Stromal cell of bone marrow (primary cell): ENCODE results near the gene FAM53A.
"Not testable (repeated sequence)": the region's sequence is repeated elsewhere in the genome, so short reads cannot be mapped to it uniquely, and the experiment has no call there.

Experiments
- DNase-seq: peaks from one replicate; pipeline ENCODE4 v3.0.0-alpha.2; 2012; ENCODE audit warnings: low read depth

The FAM53A gene

GRCh38 chr4:1659104-1660043 lies 24.7 kb downstream of the FAM53A start:
- DNase-seq: no peak

DNA sequence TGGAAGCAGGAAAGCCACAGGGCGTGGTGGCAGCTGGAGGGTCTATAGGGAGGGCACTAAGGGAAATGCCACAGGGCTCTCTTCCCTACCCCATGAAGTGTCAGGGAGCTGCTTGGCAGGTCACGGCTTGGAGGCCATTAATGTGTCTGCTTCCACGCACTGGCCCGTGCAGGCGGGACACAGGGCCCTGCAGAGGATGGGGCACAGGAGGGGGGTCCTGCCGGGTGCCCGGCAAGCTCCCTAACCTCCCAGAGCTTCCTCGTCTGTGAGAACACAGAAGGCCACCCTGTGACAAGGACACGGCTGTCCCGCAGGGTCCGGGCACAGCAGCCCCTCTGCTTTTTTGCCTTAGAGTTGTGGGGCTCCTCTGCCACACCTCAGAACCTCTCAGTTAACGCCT lies 25.5 kb downstream of the FAM53A start:
- no peak for DNase-seq

DNA sequence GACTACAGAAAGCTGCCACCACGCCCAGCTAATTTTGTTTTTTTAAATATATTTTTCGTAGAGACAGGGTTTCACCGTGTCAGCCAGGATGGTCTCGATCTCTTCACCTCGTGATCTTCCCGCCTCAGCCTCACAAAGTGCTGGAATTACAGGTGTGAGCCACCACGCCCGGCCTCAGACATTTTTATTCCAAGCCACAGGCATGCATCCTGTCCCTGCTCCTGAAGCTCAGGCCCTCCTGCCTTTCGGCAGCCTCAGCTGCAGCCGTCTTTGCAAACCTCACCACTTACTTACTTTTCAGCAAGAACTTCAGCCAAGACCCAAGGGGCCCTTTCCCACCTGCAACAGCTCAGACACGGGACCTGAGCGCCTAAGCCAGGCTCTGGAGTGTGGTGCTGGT lies 26.0 kb downstream of the FAM53A start:
- no peak for DNase-seq

DNA sequence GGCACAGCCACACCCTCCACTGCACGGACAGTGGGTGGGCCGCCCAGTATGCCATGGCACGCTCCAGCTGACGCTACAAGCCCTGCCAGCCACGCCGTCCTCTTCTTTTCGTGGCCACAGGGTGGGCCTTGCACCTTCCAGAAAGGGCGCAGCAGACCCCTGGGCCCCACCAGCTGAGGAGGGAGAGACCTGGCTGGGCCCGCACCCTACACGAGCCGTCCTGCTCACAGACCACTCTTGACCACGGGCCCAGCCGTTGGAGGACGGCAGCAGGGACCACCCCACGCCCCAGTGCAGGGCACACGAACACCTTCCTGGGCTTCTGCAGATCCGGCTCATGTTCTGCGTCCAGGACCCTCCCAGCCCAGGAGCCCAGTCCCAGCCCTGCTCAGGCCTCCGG lies 27.1 kb downstream of the FAM53A start:
- no peak for DNase-seq

GRCh38 chr4:1656132-1656531 lies 28.0 kb downstream of the FAM53A start:
- DNase-seq: no peak

DNA sequence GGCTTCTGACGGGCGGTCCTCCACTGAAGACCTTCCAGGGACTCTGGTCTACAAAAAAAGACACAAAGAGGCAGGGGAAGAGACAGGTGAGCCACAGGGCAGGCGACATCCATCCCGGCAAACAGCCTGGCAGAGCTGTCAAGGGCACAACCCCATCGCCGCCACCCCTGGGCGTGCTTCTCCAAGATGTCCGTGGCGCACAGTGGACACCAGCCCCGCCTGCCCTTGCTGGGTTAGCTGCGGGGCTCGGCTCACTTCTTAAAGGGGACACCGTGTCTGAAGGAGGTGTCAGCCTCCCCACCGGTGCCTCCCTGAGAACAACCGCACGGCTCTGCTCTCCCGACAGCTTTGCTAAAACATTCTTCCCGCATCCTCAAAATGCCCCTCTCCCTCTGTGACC lies 28.4 kb downstream of the FAM53A start:
- DNase-seq: no peak

GRCh38 chr4:1655081-1655480 lies 29.0 kb downstream of the FAM53A start:
- no peak for DNase-seq

DNA sequence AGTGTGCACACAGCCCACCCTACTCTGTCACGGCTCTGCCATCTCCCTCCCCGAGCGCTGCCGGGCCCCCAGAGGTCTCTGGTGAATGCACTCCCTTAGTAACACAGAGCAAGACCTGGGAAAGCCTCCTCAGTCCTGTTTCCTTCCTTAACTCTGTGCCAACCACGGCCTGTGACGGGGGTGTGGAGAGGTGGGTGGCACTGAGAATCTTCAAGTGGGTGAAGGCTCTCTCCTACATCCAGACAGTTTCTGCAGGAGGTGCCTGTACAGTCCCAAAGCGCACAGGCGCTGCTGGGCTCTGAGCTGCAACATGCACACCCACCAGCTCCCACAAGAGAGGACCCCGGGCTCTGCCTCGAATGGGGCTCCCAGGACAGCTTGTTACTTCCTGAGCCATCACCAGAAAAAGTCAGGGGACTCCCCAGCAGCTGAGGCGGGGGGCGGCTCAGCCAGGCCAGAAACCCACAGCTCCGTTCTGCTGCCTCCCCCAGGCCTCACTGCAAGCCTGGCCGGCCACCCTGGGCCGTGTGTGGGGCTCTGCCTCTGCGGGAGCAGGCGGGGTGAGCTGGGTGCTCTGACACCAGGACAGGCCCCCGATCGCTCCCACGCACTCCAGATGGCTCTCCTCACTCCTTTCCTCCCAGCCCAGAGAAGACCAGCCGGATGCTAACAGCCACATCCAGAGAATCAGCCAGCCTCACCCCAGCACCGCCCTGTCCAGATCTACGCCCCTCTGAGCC lies 29.7 kb downstream of the FAM53A start:
- DNase-seq: no peak

DNA sequence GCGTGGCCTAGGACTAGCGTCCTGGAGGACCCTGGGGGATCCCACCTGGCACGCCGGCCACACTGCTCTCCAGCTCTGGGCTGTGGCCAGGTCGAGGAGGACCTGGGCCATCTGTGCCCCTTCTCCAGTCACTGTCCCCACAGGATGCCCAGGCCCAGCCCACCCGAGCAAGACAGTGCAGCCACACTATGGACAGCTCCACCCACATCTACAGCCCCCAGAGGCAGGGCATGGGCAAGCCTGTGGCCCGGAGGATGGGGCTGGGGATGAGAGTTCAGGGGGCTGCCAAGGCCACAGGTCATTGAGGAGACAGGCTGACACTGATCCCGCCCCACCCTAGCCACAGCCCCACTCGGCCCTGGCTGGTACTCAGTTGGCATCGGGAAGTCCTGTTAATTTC lies 30.3 kb downstream of the FAM53A start:
- DNase-seq: no peak

DNA sequence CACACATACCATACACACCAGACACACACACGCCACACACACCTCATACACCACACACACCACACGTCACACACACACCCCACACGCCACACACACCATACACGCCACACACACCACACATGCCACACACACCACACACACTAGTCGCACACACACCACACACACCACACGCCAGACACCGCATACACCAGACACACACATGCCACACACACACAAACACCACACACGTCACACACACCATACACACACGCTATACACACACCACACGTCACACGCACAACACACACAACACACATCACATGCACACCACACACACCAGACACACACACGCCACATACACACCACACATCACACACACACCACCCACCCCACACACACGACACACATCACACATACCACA lies 32.0 kb downstream of the FAM53A start:
- DNase-seq: no peak

DNA sequence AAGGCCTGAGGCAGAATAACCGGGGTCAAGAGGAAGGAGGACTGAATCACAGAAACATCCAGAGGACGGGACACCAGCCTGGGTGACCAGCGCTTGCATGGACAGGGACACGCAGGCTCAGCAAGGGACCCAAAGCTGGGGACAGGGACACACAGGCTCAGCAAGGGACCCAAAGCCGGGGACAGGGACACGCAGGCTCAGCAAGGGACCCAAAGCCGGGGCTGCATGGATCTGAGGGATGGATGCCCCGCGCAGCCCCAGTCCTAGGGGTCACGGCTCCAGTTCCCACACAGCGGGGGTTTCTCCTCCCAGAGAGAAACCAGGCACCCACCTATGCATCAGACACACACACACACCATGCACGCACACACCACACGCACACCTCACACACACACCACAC lies 32.5 kb downstream of the FAM53A start:
- DNase-seq: no peak

DNA sequence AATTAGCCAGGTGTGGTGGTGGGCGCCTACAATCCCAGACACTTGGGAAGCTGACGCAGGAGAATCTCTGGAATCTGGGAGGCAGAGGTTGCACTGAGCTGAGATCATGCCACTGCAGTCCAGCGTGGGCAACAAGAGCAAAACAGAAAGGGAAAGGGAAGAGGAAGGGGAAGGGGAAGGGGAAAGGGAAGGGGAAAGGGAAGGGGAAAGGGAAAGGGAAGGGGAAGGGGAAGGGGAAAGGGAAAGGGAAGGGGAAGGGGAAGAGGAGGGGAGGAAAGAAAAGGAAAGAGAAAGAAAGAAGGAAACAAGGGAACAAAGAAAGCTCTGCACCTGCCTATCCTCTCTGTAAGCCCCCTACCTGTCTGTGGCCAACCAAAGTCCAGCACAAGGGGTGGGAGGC lies 35.2 kb downstream of the FAM53A start:
- no peak for DNase-seq

GRCh38 chr4:1647432-1647831 lies 36.7 kb downstream of the FAM53A start:
- no peak for DNase-seq

DNA sequence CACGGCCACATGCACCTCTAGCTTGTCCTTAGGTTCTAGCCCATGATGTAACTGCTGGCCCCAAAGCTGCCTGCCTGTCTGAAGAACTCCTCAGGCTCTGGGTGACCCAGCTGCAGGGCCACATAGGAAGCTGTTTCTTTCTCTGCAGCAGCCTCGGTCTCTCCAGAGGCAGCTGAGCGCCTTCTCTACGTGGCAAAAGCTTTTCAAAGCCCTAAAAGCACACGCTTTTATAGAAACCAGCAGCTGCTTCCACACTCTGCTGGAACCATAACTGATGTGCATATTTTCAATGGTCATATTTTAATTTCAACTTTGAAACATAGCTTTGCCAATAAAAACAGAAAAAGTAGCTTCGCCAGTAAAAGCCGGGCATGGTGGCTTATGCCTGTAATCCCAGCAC lies 37.4 kb downstream of the FAM53A start:
- no peak for DNase-seq

GRCh38 chr4:1644891-1645657 lies 39.0 kb downstream of the FAM53A start:
- DNase-seq: no peak

GRCh38 chr4:1643971-1644735 lies 40.0 kb downstream of the FAM53A start:
- DNase-seq: no peak

- no peak for DNase-seq
Measured at GRCh38 chr4:1642196-1642951, 41.7 kb downstream of the FAM53A start.

GRCh38 chr4:1641671-1642070 lies 42.4 kb downstream of the FAM53A start:
- DNase-seq: no peak

DNA sequence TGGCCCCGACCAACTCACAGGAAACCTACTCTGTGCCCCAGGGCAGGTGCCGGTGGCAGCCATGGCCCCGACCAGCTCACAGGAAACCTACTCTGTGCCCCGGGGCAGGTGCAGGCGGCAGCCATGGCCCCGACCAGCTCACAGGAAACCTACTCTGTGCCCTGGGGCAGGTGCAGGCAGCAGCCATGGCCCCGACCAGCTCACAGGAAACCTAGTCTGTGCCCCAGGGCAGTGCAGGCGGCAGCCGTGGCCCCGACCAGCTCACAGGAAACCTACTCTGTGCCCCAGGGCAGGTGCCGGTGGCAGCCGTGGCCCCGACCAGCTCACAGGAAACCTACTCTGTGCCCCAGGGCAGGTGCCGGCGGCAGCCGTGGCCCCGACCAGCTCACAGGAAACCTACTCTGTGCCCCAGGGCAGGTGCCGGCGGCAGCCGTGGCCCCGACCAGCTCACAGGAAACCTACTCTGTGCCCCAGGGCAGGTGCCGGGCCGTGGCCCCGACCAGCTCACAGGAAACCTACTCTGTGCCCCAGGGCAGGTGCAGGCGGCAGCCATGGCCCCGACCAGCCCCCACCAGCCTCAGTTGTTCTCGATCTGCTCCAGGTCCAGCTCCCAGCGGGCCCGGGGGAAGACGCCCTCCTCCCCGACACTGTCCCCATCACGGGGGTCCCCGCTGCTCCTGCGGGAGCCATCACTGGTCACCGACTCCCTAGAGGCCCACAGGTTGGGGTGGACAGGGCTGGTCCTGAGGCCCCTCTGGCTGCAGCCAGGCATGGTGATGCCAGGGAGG lies 43.2 kb downstream of the FAM53A start:
- not testable (repeated sequence) for DNase-seq

DNA sequence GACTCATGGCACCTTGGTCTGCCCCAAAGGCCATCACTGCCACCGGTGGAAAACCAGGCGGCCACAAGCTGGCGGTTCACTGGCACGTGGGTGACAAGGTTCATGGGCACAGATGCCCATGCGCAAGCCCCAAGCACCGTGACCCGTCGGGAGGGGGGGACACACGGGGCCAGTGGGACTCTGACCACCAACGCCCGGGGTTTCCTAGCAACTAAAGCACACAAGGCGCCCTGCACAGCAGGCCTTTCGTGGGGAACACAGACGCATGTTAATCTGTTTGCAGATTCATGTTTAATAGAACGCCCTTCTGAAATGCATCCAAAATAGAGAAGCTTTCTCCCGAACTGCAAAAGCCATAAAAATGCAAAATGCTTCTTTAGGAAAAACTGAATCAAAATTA lies 43.9 kb downstream of the FAM53A start:
- no peak for DNase-seq
